Measurements from ENCODE around the gene TNXB. TPM values are rescaled to one million over a fixed set of nuclear protein-coding genes. Genes with fewer than 3 reads are reported as not detected.

Gene TNXB
- total RNA-seq, 1 experiment from 2014 or later = 10.6 TPM

DNA sequence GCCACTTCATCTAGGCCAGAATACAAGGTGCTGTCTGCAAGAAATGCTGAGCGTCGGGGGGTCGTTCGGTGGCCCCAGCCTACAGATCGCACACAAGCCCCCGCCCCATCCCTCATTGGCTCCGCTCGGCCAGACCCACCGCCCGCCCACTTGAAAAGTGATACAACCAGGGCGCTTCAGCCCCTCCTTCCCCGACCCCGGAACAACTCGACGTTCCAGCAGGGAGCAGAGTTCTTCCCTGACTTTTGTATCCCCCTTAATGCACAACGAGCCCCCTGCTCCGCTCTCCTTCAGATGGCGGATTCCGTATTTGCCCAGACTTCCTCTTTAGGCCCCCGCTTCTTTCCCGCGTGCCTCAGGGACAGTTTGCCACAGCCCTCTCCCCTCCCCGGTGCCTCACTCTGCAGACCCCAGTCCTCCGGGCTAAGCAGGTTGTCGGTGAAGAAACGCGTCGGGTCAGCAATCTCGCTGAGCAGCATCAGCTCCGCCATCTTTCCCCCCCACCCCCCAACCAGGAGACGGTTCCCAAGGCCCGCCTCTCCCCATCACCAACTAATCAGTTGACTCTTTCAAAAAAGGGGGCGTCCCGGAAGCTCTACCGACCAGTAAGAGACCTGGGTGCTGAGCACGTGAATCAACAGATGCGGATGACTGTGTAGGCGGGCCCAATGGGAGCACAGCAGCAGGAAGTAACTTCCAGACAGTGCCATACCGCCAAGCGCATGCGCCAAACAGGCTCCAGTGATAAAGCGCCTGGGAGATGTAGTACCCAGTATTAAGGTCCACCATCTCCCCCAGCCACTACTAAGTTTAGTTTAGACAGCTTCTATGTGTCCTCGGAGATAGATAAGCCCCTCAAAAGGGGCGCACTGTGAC lies 18.8 kb upstream of the TNXB start, which contains the start of gene ATF6B:
Gene ATF6B, minus strand, starts transcription at position 530 of the 876 bp plus-strand sequence. Its CDS starts 39 bp downstream, at position 491.
- BruUV-seq (replicated peaks) = no TSS peak
- Mint-ChIP-seq H3K4me3 (ENCODE audit: low read depth, unreplicated experiment) (peak within 1 kb of the TSS; percentile 98), H3K36me3 (ENCODE audit: insufficient read depth, unreplicated experiment) (peaks cover 72% of the 10 kb centered on the region), H3K27me3 (ENCODE audit: unreplicated experiment) (no peaks in the 10 kb centered on the region), H3K27ac (ENCODE audit: unreplicated experiment) (peak within 1 kb of the TSS; percentile 98), H3K4me1 (ENCODE audit: low read depth, unreplicated experiment) (peaks cover 23% of the 10 kb centered on the region), H3K9me3 (ENCODE audit: low read depth, unreplicated experiment) (no peaks in the 10 kb centered on the region)
- DNase-seq = peak; percentile 99
- intact Hi-C loops (cut with micrococcal nuclease; ENCODE audit: unreplicated experiment) = no loop called here
- CTCF ChIA-PET = interaction anchor here (0.6 to 4.6 kb wide), 8 partner anchors 10 to 1172 kb away, joined by 3 to 39 read pairs (median 5); partner anchors contain the start of gene RNF5
- TF ChIP-seq, protein P1, sequence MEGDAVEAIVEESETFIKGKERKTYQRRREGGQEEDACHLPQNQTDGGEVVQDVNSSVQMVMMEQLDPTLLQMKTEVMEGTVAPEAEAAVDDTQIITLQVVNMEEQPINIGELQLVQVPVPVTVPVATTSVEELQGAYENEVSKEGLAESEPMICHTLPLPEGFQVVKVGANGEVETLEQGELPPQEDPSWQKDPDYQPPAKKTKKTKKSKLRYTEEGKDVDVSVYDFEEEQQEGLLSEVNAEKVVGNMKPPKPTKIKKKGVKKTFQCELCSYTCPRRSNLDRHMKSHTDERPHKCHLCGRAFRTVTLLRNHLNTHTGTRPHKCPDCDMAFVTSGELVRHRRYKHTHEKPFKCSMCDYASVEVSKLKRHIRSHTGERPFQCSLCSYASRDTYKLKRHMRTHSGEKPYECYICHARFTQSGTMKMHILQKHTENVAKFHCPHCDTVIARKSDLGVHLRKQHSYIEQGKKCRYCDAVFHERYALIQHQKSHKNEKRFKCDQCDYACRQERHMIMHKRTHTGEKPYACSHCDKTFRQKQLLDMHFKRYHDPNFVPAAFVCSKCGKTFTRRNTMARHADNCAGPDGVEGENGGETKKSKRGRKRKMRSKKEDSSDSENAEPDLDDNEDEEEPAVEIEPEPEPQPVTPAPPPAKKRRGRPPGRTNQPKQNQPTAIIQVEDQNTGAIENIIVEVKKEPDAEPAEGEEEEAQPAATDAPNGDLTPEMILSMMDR (IDR thresholded peaks at IDR 0.05; ENCODE audit: unreplicated experiment) = no peak

DNA sequence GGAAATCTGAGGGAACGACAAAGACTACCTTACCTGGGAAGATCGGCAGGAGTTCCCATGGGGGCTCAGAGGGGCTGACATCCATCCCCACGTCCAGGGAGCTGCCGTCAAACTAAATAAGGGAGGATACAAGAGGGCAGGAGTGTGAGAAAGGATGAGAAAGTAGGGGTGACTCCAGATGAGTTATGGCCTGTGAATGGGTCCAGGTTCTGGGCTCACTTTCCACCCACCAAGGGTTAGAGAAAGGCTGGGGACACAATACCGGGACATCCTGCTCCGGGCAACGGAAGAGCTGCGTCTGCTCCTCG lies 18.2 kb upstream of the TNXB start:
- Mint-ChIP-seq H3K9me3 (ENCODE audit: low read depth, unreplicated experiment) (no peaks in the 10 kb centered on the region), H3K36me3 (ENCODE audit: insufficient read depth, unreplicated experiment) (peaks cover 77% of the 10 kb centered on the region), H3K27ac (ENCODE audit: unreplicated experiment) (peak overlapping the region; percentile 98), H3K4me3 (ENCODE audit: low read depth, unreplicated experiment) (peak overlapping the region; percentile 98), H3K4me1 (ENCODE audit: low read depth, unreplicated experiment) (peaks cover 23% of the 10 kb centered on the region), H3K27me3 (ENCODE audit: unreplicated experiment) (no peaks in the 10 kb centered on the region)
- CTCF ChIA-PET = interaction anchor here (1.3 to 4.6 kb wide), 3 partner anchors 9 to 68 kb away, joined by 6 to 39 read pairs (median 14); partner anchors contain the start of gene RNF5
- intact Hi-C loops (cut with micrococcal nuclease; ENCODE audit: unreplicated experiment) = no loop called here
- TF ChIP-seq, protein P1 (IDR thresholded peaks at IDR 0.05; ENCODE audit: unreplicated experiment) = no peak
- no TSS peak for BruUV-seq (replicated peaks)
- no peak for DNase-seq

DNA sequence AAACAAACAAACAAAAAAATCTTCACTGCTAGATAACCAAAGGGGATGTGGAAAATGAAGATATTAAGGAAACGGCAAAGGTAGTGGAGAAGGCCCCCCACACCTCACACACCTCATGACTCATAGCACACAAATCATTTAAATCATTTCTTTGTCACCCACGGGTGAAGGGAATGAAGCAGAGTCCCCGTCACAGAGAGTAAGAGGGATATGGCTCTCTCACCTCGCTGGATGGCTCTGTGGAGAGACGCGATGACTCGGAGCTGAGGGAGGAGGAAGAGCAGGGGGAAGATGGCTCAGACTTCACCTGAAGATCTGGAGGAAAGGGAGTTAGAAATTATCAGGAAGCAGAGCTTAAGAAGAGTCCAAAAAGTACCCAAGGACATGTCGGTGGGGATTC lies 17.7 kb upstream of the TNXB start:
- TF ChIP-seq, protein P1 (IDR thresholded peaks at IDR 0.05; ENCODE audit: unreplicated experiment) = no peak
- CTCF ChIA-PET = interaction anchor here (4.6 kb wide), 1 partner anchor 9 kb away, joined by 39 read pairs; no protein-coding TSS in a partner anchor
- intact Hi-C loops (cut with micrococcal nuclease; ENCODE audit: unreplicated experiment) = no loop called here
- no TSS peak for BruUV-seq (replicated peaks)
- no peaks in the 10 kb centered on the region for H3K9me3 Mint-ChIP-seq (ENCODE audit: low read depth, unreplicated experiment)
- H3K27me3 Mint-ChIP-seq (ENCODE audit: unreplicated experiment) = no peaks in the 10 kb centered on the region
- peaks cover 81% of the 10 kb centered on the region for H3K36me3 Mint-ChIP-seq (ENCODE audit: insufficient read depth, unreplicated experiment)
- no peak for DNase-seq
- peak overlapping the region; percentile 98 for H3K4me3 Mint-ChIP-seq (ENCODE audit: low read depth, unreplicated experiment)
- H3K4me1 Mint-ChIP-seq (ENCODE audit: low read depth, unreplicated experiment) = peaks cover 23% of the 10 kb centered on the region
- peak overlapping the region; percentile 98 for H3K27ac Mint-ChIP-seq (ENCODE audit: unreplicated experiment)

DNA sequence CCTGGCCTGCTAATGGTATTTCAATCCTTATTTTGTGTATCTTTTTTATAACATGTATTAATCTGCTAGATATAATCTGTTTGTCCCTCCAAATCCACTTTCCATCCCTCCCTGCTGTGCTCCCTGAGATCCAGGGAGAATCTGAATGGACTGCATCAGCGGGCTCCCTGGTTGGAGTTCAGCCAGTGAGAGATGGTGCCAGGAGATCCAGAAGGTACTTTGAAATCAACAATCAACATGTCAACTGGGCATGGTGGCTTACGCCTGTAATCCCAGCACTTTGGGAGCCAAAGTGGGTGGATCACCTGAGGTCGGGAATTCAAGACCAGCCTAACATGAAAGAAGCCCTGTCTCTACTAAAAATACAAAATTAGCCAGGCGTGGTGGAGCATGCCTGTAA lies 14.5 kb upstream of the TNXB start:
- Mint-ChIP-seq H3K9me3 (ENCODE audit: low read depth, unreplicated experiment) (no peaks in the 10 kb centered on the region), H3K27ac (ENCODE audit: unreplicated experiment) (no peak overlapping the region), H3K27me3 (ENCODE audit: unreplicated experiment) (no peaks in the 10 kb centered on the region), H3K36me3 (ENCODE audit: insufficient read depth, unreplicated experiment) (peaks cover 82% of the 10 kb centered on the region), H3K4me3 (ENCODE audit: low read depth, unreplicated experiment) (no peak overlapping the region), H3K4me1 (ENCODE audit: low read depth, unreplicated experiment) (peaks cover 33% of the 10 kb centered on the region)
- TF ChIP-seq, protein P1 (IDR thresholded peaks at IDR 0.05; ENCODE audit: unreplicated experiment) = no peak
- CTCF ChIA-PET = interaction anchor here (0.7 kb wide), 1 partner anchor 9 kb away, joined by 5 read pairs; no protein-coding TSS in a partner anchor
- intact Hi-C loops (cut with micrococcal nuclease; ENCODE audit: unreplicated experiment) = no loop called here
- BruUV-seq (replicated peaks) = no TSS peak
- no peak for DNase-seq

All from Calu3 (cell line).